HUES6 (cell line): ENCODE measurements around the gene PNLIPRP2.

Source experiments
- H3K27ac ChIP-seq: 2 replicates; pipeline ENCODE4 v1.7.0; 2013; ENCODE audit warnings: low read depth, mild to moderate bottlenecking, low read length, inconsistent platforms
- H3K27me3 ChIP-seq: 2 replicates; pipeline ENCODE4 v1.6.1; 2013; ENCODE audit warnings: low read length; ENCODE audit not compliant: control insufficient read depth, insufficient read depth
- H3K36me3 ChIP-seq: 2 replicates; pipeline ENCODE4 v1.6.1; 2013; ENCODE audit warnings: low read length; ENCODE audit not compliant: control insufficient read depth, insufficient read depth
- H3K4me1 ChIP-seq: 2 replicates; pipeline ENCODE4 v1.6.1; 2013; ENCODE audit warnings: low read length; ENCODE audit not compliant: control insufficient read depth, insufficient read depth
- H3K4me3 ChIP-seq: 2 replicates; pipeline ENCODE4 v1.5.1; 2013; ENCODE audit warnings: low read depth, low read length
- H3K9ac ChIP-seq: one replicate; pipeline ENCODE4 v1.6.1; 2013; ENCODE audit warnings: mild to moderate bottlenecking, low read length
- H3K9me3 ChIP-seq: 2 replicates; pipeline ENCODE4 v1.6.1; 2013; ENCODE audit warnings: low read depth, low read length; ENCODE audit not compliant: control insufficient read depth, insufficient read depth

The PNLIPRP2 gene

DNA sequence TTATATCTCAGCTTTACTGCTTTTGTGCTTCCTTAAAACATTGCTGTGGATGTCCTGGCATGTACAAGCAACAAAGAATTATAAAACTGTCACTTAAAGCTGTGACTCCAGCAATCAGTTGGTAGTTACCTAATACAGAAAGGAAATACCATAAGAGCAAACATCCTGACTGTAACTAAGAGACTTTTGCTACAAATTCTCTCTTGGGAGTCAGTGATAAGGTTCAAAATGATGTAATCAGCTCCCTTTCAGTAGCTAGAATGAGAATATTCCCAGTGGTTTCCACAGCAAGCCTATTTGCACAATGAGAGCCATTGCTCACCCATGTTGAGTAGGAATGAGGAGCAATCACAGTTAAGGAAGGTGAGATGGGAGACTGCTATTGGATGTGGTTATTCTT lies 22.4 kb upstream of the PNLIPRP2 start:
- no peak overlapping the region for H3K9ac ChIP-seq
- no peaks in the 10 kb centered on the region for H3K9me3 ChIP-seq
- H3K36me3 ChIP-seq: no peaks in the 10 kb centered on the region
- no peak overlapping the region for H3K4me3 ChIP-seq
- 0 out of 2 replicates have a peak, but pooled peaks cover 3% of the 10 kb centered on the region for H3K27me3 ChIP-seq
- H3K27ac ChIP-seq: no peak overlapping the region
- H3K4me1 ChIP-seq: no peaks in the 10 kb centered on the region

DNA sequence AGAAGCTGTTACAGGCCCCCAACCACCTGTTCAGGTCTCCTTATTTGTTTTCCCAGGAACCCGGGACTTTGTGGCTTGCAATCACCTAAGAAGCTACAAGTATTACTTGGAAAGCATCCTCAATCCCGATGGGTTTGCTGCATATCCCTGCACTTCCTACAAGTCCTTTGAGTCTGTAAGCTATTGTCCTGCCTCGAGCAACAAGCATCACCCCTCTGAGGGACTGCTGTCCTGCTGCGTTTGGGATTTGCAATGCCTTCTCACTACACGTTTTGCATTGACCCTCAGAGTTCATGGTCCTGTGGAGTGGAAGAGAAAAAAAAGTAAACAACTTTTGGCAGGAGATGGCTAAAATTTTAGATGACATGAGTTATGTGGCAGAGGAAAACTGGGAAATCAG lies 20.8 kb upstream of the PNLIPRP2 start:
- H3K4me3 ChIP-seq: no peak overlapping the region
- no peaks in the 10 kb centered on the region for H3K9me3 ChIP-seq
- no peak overlapping the region for H3K27ac ChIP-seq
- no peaks in the 10 kb centered on the region for H3K36me3 ChIP-seq
- no peak overlapping the region for H3K9ac ChIP-seq
- H3K27me3 ChIP-seq: no peaks in the 10 kb centered on the region
- no peaks in the 10 kb centered on the region for H3K4me1 ChIP-seq

DNA sequence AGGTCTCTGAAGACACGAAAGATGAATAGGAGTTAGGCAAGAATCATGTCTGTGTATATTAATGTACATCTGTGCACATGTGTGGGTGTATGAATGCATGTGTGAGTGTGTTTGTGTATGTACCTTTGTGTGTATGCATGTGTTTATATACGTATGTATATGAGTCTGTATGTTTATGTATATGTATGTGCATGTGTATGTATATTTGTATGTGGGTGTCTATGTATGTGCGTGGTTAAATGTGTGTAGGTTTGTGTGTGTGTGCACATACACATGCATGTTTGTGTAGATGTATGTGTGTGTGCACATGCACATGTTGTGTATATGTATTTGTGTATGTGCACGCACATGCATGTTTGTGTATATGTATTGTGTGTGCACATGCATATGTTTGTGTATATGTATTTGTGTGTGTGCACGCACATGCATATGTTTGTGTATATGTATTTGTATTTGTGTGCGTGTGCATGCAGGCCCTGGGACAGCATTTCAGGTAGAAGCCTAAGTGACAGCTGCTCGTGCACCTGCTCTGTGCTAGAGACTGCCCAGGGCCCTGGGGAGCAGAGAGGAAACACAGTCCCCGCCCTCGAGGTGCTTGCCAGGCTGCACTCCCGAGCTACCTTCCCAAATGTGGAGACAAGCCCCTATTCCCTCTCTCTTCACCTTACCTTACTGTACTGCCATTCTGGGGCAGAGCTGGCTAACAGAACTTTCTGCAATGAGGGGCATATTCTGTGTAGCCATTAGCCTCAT lies 17.9 kb upstream of the PNLIPRP2 start:
- Histone ChIP-seq H3K36me3 (no peaks in the 10 kb centered on the region), H3K9me3 (no peaks in the 10 kb centered on the region), H3K27ac (no peak overlapping the region), H3K27me3 (no peaks in the 10 kb centered on the region), H3K9ac (no peak overlapping the region), H3K4me3 (no peak overlapping the region), H3K4me1 (no peaks in the 10 kb centered on the region)

DNA sequence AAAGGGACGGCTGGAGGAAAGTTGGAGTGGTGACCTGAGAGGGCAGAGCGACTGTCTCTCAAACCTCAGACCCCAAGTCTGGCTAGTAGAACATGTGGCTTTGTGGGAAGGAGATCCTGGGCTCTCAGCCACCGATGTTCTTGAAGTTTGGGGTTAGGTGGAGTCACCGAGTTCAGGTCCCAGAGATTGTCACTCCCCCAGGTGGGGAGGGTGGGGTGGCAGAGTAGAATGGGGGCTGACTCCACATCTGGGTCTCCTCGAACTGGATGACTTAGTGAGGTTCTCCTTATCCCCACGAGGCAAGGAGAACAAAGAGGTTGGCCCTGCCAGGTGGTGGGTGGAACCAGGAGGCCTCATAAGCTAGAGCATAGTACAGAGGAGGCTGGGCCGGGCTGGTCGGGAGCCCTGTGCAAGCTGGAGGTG lies 14.7 kb upstream of the PNLIPRP2 start:
- no peak overlapping the region for H3K9ac ChIP-seq
- H3K9me3 ChIP-seq: no peaks in the 10 kb centered on the region
- no peak overlapping the region for H3K4me3 ChIP-seq
- H3K27me3 ChIP-seq: peaks cover 15% of the 10 kb centered on the region
- 0 out of 2 replicates have a peak, but pooled peaks cover 4% of the 10 kb centered on the region for H3K4me1 ChIP-seq
- H3K36me3 ChIP-seq: no peaks in the 10 kb centered on the region
- H3K27ac ChIP-seq: no peak overlapping the region

DNA sequence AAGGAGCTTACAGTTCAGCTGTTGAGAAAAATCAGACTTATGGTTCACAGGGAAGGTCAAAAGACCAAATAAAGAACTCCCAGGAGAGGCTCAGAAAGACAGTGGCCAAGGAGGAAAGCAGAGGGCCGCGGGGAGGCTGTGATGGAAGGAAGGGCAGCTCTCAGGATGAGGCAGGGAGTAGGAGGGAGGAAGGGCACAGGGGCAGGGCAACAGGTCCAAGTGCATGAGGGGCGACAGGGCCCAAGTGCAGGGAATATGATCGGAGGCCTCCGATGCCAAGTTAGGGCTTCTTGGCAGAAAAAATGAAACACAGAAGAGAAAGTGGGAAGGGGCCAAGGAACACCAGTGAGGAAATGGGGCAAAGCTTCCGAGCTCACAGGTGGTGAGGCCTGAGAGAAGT lies 13.4 kb upstream of the PNLIPRP2 start:
- Histone ChIP-seq H3K4me3 (no peak overlapping the region), H3K4me1 (0 out of 2 replicates have a peak, but pooled peaks cover 4% of the 10 kb centered on the region), H3K9ac (no peak overlapping the region), H3K27ac (no peak overlapping the region), H3K36me3 (no peaks in the 10 kb centered on the region), H3K27me3 (peaks cover 15% of the 10 kb centered on the region), H3K9me3 (no peaks in the 10 kb centered on the region)

DNA sequence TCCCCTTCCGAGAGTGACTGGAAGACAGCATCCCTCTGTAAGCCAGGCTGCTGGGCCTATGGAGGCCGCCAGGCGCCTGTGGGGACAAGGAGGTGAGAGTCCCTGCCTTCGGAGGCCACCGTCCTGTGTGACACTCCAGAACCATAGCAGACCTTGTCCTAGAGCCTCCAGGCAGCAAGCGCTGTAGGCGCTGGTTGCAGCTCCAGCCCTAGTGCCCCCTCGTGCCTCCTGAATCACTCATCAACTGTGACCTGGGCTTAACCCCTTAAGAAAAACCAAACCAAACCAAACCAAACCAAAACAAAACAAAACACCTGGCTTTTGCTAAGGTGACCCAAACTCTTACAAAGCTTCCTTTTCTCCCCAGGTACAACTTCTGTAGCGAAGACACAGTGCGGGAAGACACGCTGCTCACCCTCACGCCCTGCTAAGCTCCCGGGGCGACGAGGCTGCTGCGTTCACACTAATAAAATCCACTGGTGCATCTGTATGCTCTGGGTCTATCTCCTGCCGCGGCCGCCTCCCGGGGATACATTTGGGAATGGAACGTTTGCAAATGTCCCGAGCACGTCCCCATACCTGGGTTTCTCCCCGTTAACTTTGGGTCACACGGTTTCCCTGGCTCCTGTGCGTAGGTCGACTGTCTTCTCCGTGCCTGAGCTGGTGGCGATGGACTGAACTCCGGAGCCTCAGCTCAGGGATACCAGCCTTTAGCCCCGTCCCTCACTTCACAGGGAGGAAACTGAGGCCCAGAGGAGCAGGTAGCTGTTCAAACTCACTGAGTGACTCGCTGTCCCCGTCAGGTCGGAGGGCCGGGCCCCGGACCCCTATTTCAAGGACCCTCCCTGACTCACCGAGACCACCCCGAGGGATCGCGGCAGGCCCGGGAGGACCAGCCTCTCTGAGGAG lies 11.8 kb upstream of the PNLIPRP2 start:
- Histone ChIP-seq H3K9me3 (peaks cover 3% of the 10 kb centered on the region; the same call in 1 of the 2 replicates), H3K4me1 (0 out of 2 replicates have a peak, but pooled peaks cover 4% of the 10 kb centered on the region), H3K36me3 (no peaks in the 10 kb centered on the region), H3K27me3 (peaks cover 15% of the 10 kb centered on the region), H3K27ac (no peak overlapping the region), H3K9ac (peak overlapping the region; percentile 50), H3K4me3 (peak overlapping the region; percentile 69)

DNA sequence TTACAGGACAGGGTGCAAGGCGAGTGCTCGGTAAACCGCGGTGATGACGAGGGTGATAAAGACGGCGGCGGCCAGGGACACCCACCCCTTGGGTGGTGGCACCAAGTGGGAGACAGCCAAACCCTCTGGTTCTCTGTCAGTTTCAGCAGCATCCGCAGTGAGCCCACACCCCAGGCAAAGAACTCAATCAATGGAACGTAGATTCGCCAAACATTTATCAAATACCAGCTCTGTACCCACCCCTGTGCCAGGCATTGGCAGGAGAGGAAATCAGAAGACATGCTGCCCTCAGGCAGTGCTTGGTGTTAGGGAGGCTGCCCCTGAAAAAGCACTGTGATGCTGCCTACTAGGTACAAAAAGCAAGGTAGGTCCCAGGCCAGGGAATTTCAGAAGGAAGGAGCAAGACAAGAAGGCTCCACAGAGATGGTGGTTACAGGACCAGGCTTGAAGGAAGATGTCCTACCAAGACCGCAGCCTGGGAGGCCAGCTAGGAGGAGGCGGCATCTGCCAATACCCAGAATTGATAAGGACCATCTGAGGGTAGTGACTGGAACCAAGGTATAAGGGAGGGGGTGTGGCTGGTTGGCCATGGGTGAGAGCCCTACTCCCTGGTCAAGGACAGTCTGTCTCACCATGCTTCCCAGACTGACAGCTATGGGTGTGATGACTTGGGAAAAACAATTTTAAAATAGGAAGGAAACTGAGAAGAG lies 10.2 kb upstream of the PNLIPRP2 start:
- Histone ChIP-seq H3K27me3 (peaks cover 15% of the 10 kb centered on the region), H3K36me3 (no peaks in the 10 kb centered on the region), H3K4me1 (0 out of 2 replicates have a peak, but pooled peaks cover 4% of the 10 kb centered on the region), H3K4me3 (0 out of 2 replicates have a peak overlapping the region, but pooled peaks have one; percentile 69), H3K9ac (no peak overlapping the region), H3K9me3 (peaks cover 3% of the 10 kb centered on the region; the same call in 1 of the 2 replicates), H3K27ac (no peak overlapping the region)

DNA sequence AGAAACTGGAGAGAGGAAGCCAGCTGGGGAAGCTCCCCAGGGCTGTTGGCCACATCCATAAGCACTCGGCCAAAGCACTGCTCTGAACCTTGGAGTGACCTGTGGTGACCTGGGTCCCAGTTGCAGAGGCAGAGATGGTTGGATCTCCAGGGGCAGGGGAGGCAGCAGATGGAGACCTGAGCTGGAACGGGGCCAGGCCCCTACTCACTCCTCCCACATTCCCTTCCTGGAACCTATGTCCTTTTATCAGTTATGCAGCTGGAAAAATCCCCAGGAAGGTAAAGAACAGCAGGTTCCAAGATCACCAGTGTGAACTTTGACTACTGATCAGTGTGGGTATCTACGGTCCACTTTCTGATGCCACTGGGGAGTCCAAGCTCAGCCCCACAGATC lies 9.6 kb upstream of the PNLIPRP2 start:
- Histone ChIP-seq H3K4me3 (no peak overlapping the region), H3K4me1 (0 out of 2 replicates have a peak, but pooled peaks cover 4% of the 10 kb centered on the region), H3K9ac (no peak overlapping the region), H3K27me3 (peaks cover 15% of the 10 kb centered on the region), H3K9me3 (peaks cover 3% of the 10 kb centered on the region; the same call in 1 of the 2 replicates), H3K36me3 (no peaks in the 10 kb centered on the region), H3K27ac (no peak overlapping the region)

DNA sequence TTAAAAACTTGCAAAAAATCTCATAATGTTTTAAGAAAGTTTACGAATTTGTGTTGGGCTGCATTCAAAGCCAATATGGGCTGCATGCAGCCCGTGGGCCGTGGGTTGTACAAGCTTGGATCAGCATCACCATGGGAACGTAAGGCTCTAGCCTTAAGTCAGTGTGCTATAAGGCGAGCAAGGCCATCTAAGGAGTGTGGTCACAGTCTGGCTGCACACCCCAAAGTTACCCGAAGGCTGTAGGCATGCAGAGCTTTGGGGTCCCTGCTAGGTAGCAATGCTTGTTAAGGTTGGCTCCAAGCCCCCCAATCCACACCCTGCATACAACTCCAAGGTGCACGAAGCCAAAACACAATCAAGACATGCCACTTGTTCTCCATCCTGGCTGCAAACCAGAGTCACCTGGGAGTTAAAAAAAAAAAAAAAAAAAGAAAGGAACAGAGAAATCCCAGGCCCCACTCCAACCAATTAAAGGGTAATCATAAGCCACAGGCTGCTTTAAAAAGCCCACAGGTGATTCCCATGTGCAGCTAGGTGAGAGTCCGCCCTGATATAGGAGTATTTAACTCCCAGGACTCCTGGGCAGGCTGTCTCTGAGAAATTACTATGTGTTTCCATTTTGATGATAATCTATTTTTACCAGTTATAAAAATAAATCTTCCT lies 8.5 kb upstream of the PNLIPRP2 start:
- H3K4me3 ChIP-seq: no peak overlapping the region
- H3K9me3 ChIP-seq: peaks cover 3% of the 10 kb centered on the region; the same call in 1 of the 2 replicates
- H3K4me1 ChIP-seq: 0 out of 2 replicates have a peak, but pooled peaks cover 4% of the 10 kb centered on the region
- H3K9ac ChIP-seq: no peak overlapping the region
- H3K27me3 ChIP-seq: peaks cover 15% of the 10 kb centered on the region
- H3K27ac ChIP-seq: no peak overlapping the region
- no peaks in the 10 kb centered on the region for H3K36me3 ChIP-seq

DNA sequence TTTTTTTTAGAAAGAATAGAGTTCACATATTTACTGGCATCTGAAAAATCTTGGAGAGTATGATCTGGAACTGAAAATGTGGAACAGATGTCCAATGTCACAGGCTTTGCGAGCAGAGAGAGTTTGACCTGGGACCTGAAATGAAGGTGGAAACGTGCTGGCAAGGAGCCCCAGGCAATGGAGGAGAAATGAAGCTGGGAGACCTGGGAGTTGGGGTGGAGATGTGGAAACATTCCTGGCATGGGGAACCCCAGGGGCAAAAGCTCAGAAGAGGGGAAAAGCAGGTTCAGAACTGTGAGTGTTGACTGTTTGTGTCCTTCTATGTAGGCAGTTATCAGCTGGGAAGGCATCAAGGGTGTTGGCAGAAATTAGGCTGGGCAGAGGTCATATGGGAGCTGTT lies 7.3 kb upstream of the PNLIPRP2 start:
- Histone ChIP-seq H3K27me3 (peaks cover 10% of the 10 kb centered on the region), H3K27ac (no peak overlapping the region), H3K9ac (no peak overlapping the region), H3K4me3 (no peak overlapping the region), H3K36me3 (no peaks in the 10 kb centered on the region), H3K4me1 (0 out of 2 replicates have a peak, but pooled peaks cover 3% of the 10 kb centered on the region), H3K9me3 (peaks cover 3% of the 10 kb centered on the region; the same call in 1 of the 2 replicates)
